ENCODE data around the gene NEDD4. TPM values are rescaled to one million over a fixed set of nuclear protein-coding genes. Genes with fewer than 3 reads are reported as not detected.

The NEDD4 gene
- total RNA-seq, 1 donor from 2014 or later: 55.4 TPM

- H3K27ac Mint-ChIP-seq (ENCODE audit: unreplicated experiment): no peak overlapping the region
- H3K27me3 ChIP-seq (ENCODE audit: insufficient read depth, low read length): no peaks in the 10 kb centered on the region
- no peaks in the 10 kb centered on the region for H3K9me3 ChIP-seq (ENCODE audit: insufficient read depth, low read depth, low read length)
- no peak overlapping the region for H2AFZ ChIP-seq (ENCODE audit: low read depth, low read length)
- no peak overlapping the region for H3K4me2 ChIP-seq (ENCODE audit: low read length)
- H3K79me2 ChIP-seq (ENCODE audit: insufficient read depth, low read length): peaks cover 75% of the 10 kb centered on the region
- H3K4me3 Mint-ChIP-seq (ENCODE audit: unreplicated experiment): no peak overlapping the region
- no peak overlapping the region for H3K27ac ChIP-seq (ENCODE audit: low read depth, low read length)
- no peaks in the 10 kb centered on the region for H3K4me1 Mint-ChIP-seq (ENCODE audit: low read depth, unreplicated experiment)
- no peaks in the 10 kb centered on the region for H3K4me1 ChIP-seq (ENCODE audit: insufficient read depth, low read length)
- no peak overlapping the region for H3K9ac ChIP-seq (ENCODE audit: low read length)
- peaks cover 37% of the 10 kb centered on the region for H4K20me1 ChIP-seq (ENCODE audit: insufficient read depth, low read length)
- no peaks in the 10 kb centered on the region for H3K9me3 Mint-ChIP-seq (ENCODE audit: unreplicated experiment)
- H3K27me3 Mint-ChIP-seq (ENCODE audit: low read depth, unreplicated experiment): no peaks in the 10 kb centered on the region
- no peak overlapping the region for H3K4me3 ChIP-seq (ENCODE audit: insufficient read depth, low read depth, low read length)
- FAIRE-seq: no peak
- no peak for DNase-seq (ENCODE audit: low read depth)
- H3K36me3 Mint-ChIP-seq (ENCODE audit: low read depth, unreplicated experiment): peaks cover 12% of the 10 kb centered on the region
- TF ChIP-seq, protein P1, sequence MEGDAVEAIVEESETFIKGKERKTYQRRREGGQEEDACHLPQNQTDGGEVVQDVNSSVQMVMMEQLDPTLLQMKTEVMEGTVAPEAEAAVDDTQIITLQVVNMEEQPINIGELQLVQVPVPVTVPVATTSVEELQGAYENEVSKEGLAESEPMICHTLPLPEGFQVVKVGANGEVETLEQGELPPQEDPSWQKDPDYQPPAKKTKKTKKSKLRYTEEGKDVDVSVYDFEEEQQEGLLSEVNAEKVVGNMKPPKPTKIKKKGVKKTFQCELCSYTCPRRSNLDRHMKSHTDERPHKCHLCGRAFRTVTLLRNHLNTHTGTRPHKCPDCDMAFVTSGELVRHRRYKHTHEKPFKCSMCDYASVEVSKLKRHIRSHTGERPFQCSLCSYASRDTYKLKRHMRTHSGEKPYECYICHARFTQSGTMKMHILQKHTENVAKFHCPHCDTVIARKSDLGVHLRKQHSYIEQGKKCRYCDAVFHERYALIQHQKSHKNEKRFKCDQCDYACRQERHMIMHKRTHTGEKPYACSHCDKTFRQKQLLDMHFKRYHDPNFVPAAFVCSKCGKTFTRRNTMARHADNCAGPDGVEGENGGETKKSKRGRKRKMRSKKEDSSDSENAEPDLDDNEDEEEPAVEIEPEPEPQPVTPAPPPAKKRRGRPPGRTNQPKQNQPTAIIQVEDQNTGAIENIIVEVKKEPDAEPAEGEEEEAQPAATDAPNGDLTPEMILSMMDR (IDR thresholded peaks at IDR 0.05; ENCODE audit: insufficient read depth, low read depth, low read length): no peak
- TF ChIP-seq EZH2 (IDR thresholded peaks at IDR 0.05; ENCODE audit: insufficient read depth, low read length): no peak
- H3K36me3 ChIP-seq (ENCODE audit: insufficient read depth, low read length): peaks cover 4% of the 10 kb centered on the region
Observed at GRCh38 chr15:55969582-55969981, 23.8 kb downstream of the NEDD4 start.

- FAIRE-seq (no peak), DNase-seq (ENCODE audit: low read depth) (no peak)
- Histone ChIP-seq H3K27me3 (ENCODE audit: insufficient read depth, low read length) (no peaks in the 10 kb centered on the region), H3K27ac (ENCODE audit: low read depth, low read length) (no peak overlapping the region), H3K9ac (ENCODE audit: low read length) (no peak overlapping the region), H3K4me1 (ENCODE audit: insufficient read depth, low read length) (no peaks in the 10 kb centered on the region), H3K4me2 (ENCODE audit: low read length) (no peak overlapping the region), H3K79me2 (ENCODE audit: insufficient read depth, low read length) (peaks cover 69% of the 10 kb centered on the region), H3K9me3 (ENCODE audit: insufficient read depth, low read depth, low read length) (no peaks in the 10 kb centered on the region), H3K36me3 (ENCODE audit: insufficient read depth, low read length) (peaks cover 4% of the 10 kb centered on the region), H4K20me1 (ENCODE audit: insufficient read depth, low read length) (peaks cover 32% of the 10 kb centered on the region), H3K4me3 (ENCODE audit: insufficient read depth, low read depth, low read length) (no peak overlapping the region), H2AFZ (ENCODE audit: low read depth, low read length) (no peak overlapping the region)
- peaks cover 12% of the 10 kb centered on the region for H3K36me3 Mint-ChIP-seq (ENCODE audit: low read depth, unreplicated experiment)
- H3K9me3 Mint-ChIP-seq (ENCODE audit: unreplicated experiment): no peaks in the 10 kb centered on the region
- no peak overlapping the region for H3K4me3 Mint-ChIP-seq (ENCODE audit: unreplicated experiment)
- H3K27me3 Mint-ChIP-seq (ENCODE audit: low read depth, unreplicated experiment): no peaks in the 10 kb centered on the region
- TF ChIP-seq EZH2 (IDR thresholded peaks at IDR 0.05; ENCODE audit: insufficient read depth, low read length): no peak
- TF ChIP-seq, protein P1 (IDR thresholded peaks at IDR 0.05; ENCODE audit: insufficient read depth, low read depth, low read length): no peak
- H3K4me1 Mint-ChIP-seq (ENCODE audit: low read depth, unreplicated experiment): no peaks in the 10 kb centered on the region
- H3K27ac Mint-ChIP-seq (ENCODE audit: unreplicated experiment): no peak overlapping the region
Observed at GRCh38 chr15:55968923-55969322, 24.5 kb downstream of the NEDD4 start.

DNA sequence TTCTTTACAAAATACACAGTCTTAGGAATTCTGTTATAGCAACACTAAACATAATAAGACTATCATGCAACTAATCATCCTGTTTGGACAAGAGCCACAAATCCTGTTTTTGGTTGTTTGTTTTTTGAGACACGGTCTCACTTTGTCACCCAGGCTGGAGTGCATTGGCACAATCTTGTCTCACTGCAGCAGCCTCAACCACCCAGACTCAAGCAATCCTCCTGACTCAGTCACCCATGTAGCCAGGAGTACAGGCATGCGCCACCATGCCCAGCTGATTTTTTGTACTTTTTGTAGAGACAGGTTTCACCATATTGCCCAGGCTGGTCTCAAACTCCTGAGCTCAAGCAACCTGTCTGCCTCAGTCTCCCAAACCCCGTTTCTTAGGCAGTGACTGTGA, 28.3 kb downstream of the NEDD4 start:
- Histone ChIP-seq H3K9me3 (ENCODE audit: insufficient read depth, low read depth, low read length) (no peaks in the 10 kb centered on the region), H3K4me3 (ENCODE audit: insufficient read depth, low read depth, low read length) (no peak overlapping the region), H3K79me2 (ENCODE audit: insufficient read depth, low read length) (peaks cover 32% of the 10 kb centered on the region), H3K27ac (ENCODE audit: low read depth, low read length) (no peak overlapping the region), H3K4me2 (ENCODE audit: low read length) (no peak overlapping the region), H3K4me1 (ENCODE audit: insufficient read depth, low read length) (no peaks in the 10 kb centered on the region), H2AFZ (ENCODE audit: low read depth, low read length) (no peak overlapping the region), H3K36me3 (ENCODE audit: insufficient read depth, low read length) (peaks cover 4% of the 10 kb centered on the region), H3K9ac (ENCODE audit: low read length) (no peak overlapping the region), H4K20me1 (ENCODE audit: insufficient read depth, low read length) (peaks cover 19% of the 10 kb centered on the region), H3K27me3 (ENCODE audit: insufficient read depth, low read length) (no peaks in the 10 kb centered on the region)
- no peak for FAIRE-seq
- H3K4me1 Mint-ChIP-seq (ENCODE audit: low read depth, unreplicated experiment): no peaks in the 10 kb centered on the region
- no peaks in the 10 kb centered on the region for H3K27me3 Mint-ChIP-seq (ENCODE audit: low read depth, unreplicated experiment)
- no peak for DNase-seq (ENCODE audit: low read depth)
- H3K4me3 Mint-ChIP-seq (ENCODE audit: unreplicated experiment): no peak overlapping the region
- H3K27ac Mint-ChIP-seq (ENCODE audit: unreplicated experiment): no peak overlapping the region
- no peak for TF ChIP-seq EZH2 (IDR thresholded peaks at IDR 0.05; ENCODE audit: insufficient read depth, low read length)
- TF ChIP-seq, protein P1 (IDR thresholded peaks at IDR 0.05; ENCODE audit: insufficient read depth, low read depth, low read length): no peak
- H3K36me3 Mint-ChIP-seq (ENCODE audit: low read depth, unreplicated experiment): peaks cover 10% of the 10 kb centered on the region
- H3K9me3 Mint-ChIP-seq (ENCODE audit: unreplicated experiment): no peaks in the 10 kb centered on the region

Data from astrocyte (in vitro differentiated cells and primary cell).